Activated T-cell treated with anti-CD3 and anti-CD28 coated beads for 4 hours (primary cell): ENCODE measurements around the gene NR5A1.

Source experiments
- DNase-seq: peaks from one replicate; pipeline ENCODE4 v3.0.0-alpha.2; 2020

The NR5A1 gene

DNA sequence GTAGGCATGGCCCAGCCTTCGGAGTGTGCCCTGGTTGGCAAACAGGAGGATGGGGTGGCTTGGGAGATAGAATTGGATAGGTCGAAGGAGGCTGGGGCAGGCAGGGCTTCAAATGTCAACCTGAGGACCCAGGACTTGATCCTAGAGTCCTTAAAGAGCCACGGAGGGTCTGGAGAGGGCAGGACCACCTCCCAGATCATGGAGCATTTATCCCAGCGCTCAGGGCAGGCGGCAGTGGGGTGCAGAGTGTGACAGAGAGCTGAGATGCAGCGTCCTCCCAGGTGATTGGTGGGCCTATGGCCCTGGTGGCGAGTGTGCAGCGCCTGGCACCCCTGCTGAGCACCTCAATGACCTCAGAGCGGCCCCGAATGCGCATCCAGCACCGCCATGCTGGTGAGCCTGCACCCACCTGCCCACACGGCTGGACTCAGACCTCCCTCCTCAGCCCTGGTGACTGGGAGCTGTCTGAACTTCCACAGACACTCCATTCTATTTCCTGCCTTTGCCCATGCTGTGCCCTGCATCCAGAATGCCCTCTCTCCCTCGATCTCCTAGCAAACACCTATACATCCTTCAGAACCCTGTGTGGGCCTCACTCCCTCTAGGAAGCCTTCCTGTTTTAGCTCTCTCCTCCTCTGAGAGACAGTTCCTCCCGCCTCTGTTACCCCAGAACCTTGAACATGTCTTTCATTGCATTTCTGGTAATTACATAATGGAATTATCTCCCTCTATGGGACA, 50.7 kb downstream of the NR5A1 start:
- DNase-seq: no peak

DNA sequence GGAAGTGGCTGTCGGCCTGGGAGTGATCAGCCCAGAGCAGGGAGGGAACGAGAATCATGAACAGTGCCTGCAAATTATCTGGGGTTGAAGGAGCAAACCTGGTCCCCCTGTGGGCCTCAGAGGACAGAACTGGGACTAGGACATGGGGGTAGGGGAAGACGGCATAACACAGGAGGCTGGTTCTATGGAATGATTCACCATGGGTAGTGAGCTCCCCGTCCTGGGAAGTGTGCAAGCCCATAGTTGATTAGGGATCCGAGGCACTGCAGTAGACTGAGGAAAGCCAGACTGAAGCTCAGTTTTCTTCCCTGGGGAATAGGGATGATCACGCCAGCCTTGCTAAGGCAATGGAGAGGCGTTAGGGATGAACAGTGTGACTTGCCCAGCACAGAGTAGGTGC, 51.4 kb downstream of the NR5A1 start:
- DNase-seq: no peak

DNA sequence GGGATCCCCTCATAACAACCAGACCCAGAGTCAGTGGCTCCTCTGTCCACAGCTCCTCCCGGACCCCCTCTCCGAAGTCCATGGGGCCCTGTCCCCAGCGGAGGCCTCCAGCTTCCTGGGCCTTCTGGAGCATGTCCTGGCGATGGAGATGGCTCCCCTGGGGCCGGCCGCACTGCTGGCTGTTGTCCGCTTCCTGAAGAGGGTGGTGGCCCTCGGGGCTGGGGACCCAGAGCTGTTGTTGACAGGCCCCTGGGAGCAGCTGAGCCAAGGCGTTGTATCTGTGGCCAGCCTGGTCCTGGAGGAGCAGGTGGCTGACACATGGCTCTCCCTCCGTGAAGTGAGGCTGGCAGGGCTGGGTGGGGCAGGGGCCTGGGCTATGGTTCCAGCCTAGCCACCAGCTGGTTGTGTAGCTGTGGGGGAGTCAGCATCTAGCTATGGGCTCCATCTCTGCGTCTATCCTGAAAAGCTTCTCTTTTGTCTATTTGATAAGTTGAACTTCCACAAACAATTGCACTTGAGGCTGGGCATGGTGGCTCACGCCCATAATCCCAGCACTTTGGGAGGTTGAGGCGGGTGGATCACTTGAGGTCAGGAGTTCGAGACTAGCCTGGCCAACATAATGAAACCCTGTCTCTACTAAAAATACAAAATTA, 52.3 kb downstream of the NR5A1 start:
- DNase-seq: no peak

DNA sequence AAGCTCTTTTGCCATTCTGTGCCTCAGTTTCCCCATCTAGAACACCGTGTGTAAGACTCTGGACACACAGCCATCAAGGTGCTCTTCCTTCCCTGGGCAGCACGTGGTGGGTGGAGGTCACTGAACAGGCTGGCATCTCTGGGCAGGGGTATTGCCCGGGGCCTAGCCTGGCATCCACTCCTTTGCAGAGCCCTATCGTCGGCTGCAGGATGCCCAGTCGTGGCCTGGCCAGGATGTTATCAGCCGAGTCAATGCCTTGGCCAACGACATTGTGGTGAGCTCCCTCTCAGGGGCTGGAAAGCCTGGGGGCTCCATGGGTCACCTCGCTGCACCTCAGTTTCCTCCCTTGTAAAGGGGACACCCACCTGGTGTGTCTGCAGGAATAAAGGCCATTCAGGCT, 52.9 kb downstream of the NR5A1 start:
- DNase-seq: no peak

DNA sequence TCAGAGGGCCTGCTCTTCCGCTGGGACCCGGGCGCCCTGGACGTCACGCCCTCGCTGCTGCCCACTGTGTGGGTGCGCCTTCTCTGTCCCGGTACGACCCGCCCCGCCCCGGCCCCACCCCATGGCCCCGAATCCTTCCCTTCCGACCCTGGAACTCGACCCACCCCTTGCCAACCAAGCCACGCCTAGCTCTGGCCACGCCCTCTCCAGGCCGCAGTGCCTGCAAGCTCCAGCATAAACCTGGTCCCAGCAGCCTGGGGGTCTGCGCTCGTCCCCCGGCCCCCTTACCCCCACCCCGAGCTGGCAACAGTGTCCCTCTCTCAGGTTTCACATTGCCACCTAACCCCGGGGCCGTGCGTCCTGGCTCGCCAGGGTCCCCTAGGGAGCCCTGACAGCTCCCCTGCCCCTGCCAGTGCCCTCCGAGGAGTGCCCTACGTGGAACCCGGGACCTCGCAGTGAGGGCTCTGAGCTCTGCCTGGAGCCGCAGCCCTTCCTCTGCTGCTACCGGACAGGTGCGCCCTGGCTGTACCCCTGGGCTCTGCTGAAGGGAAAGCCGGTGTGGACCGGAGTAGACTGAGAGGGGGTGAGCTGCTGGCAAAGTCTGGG, 53.5 kb downstream of the NR5A1 start:
- DNase-seq: no peak

DNA sequence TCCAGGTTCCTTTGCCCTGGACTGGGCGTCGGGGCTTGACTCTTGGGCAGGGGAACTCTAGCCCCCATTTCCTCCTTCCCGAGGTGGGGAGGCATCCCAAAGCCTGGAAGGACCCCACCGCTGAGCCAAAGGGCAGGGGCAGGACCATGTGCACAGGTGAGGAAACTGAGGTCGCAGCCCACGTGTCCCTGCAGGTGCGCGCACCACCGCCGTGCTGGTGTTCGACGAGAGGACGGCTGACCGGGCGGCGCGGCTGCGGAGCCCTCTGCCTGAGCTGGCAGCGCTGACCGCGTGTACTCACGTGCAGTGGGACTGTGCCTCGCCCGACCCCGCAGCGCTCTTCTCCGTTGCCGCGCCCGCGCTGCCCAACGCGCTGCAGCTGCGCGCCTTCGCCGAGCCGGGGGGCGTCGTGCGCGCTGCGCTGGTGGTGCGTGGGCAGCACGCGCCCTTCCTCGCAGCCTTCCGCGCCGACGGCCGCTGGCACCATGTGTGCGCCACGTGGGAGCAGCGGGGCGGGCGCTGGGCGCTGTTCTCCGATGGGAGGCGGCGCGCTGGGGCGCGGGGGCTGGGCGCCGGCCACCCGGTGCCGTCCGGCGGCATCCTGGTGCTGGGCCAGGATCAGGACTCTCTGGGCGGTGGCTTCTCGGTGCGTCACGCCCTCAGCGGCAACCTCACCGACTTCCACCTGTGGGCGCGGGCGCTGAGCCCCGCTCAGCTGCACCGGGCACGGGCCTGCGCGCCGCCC, 54.2 kb downstream of the NR5A1 start:
- no peak for DNase-seq

DNA sequence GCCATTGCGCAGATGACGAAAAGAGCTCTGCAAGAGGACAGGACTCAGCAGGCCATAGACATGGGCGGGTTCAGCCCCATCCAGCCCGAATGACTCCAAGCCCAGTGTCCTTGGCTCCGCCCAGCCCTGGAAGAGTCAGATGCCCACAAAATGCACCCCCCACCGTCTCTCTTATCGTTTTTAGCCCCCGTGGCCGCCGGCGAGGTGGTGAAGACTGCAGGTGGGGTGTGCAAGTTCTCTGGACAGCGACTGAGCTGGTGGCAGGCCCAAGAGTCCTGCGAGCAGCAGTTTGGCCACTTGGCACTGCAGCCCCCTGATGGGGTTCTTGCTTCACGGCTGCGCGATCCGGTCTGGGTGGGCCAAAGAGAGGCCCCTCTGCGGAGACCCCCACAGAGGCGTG, 54.9 kb downstream of the NR5A1 start:
- no peak for DNase-seq

DNA sequence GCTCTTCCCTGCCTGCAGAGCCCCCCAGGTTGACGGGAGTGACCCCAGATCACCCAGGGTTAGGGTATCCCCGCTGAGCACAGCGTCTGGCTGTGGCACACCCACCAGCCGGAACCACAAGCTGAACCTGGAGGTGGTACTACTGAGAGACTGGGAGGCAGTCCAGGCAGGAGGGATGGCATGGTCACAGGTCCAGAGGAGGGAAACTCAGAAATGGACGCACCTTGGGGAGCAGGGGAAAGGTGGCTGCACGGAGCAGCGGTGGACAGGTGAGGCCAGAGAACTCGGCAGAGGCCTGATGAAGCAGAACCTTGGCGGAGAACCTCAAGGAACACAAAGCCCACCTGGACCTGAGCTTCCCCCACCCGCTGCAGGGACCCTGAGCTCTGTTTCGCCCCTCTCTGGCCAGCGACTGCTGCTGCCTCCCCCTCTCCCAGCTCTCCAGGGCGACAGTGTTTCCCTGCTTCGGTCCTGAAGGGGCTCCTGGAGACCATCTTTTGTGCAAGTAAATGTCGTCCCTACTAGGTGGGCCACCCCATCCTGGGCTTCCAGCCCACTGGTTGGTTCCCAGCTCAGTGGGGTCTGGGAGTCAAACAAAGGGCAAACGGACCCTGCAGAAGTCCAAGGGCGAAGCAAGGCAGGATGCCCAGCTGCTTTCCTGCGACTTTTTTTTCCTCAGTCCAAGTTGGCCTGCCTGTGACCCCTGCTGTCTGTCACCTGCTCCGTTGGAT, 56.1 kb downstream of the NR5A1 start:
- DNase-seq: no peak

DNA sequence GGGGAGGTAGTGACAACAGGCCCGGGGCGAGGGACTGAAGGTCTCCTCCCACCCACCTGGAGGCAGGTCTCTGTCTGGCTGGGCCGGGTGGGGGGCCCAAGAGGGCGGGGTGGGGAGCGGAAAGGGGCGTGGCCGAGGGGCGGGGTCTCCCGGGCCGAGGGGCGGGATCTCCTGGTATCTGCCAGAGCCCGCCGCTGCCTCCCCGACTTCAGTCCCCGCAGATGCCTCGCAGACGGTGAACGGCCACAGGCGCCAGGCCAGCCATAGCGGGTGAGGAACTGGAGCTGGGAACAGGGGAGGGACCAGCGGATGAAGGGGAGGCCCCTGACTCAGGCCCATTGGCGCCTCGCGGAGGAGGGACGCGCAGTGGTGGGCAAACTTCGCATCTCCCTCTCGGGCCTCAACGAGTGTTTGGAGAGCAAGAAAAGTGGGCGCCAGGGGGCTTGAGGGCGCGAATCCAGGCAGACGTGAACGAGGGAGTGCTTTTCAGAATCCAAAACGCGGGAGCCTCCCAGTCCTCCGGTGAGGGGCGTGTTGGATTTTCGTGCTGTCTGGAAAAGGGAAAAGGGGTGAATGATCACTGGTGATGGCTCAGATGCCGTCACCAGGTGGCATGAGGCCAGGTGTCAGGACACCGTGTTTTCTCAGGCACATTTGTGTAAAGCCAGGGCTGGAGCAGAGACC, 56.8 kb downstream of the NR5A1 start, which contains the start of gene ADGRD2:
ADGRD2 (plus strand) TSS at position 211 of the 684 bp plus-strand sequence. CDS start 1,216 bp downstream, outside the sequence.
- no peak for DNase-seq

DNA sequence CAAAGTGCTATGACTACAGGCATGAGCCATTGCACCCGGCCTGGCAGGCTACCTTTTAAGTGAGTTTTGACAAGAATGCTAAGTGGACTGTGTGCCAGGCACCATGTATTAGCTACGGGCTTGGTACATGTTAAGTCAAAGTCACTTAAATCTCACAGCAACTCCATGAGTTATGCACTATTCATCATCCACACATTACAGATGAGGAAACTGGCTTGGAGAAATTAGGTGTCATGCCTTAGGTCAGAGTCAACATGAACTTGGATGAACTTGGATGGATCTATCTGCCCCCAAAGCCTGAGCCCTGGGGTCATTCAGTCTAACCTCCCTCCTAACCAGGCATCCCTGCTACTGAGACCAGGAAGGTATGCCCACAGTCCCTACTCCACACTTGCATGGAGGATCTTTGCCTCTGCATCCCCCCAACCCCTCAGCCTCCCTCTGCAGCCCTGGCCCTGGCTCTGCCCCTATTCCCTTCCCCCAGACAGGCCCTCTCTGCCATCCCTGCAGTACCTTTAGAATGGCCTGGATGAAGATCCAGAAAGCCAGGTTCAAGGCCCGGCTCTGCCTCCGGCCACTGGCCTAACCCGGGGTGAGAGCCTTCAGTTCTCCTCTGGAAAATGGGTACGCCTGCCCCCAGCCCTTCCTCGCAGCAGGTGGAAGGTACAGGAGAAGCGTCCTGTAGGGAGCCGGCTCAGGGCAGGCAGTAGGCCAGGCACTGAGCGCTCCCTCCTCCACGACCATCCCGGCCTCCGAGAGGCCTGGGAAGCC, 57.6 kb downstream of the NR5A1 start:
- DNase-seq: no peak

DNA sequence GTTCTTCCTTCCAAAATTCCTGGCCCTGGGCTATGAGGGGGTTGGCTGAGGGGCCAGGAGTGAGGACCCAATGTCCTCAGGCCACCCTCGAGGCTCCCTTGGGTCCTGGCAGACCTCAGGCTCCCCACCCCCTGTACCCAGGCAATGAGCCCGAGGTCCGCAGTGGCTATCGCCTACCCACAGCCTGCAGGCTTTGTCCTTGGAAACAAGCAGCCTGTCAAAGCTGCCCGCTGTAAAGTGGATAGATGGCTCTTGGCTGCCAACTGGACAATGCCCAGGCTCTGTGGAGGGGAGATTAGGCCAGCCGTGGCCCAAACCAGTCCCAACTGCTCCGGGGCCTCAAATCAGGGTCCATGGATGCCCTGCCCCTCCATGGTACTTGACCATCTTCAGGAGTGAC, 59.2 kb downstream of the NR5A1 start:
- no peak for DNase-seq

DNA sequence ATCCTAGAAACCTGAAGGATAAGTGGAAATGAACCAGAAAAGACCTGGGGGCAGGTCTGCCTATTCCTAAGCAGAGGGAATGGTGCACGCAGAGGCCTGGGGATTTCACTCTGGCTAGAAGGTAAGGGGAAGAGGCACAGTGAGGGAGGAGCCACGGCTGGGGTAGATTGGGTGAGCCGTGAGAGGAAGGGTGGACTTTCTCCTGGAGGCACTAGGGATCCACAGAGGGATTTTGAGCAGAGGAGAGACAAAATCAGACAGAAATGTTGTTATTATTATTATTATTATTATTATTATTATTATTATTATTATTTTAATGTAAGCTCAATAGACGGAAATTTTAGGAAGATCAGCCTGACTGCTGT, 59.9 kb downstream of the NR5A1 start:
- no peak for DNase-seq

DNA sequence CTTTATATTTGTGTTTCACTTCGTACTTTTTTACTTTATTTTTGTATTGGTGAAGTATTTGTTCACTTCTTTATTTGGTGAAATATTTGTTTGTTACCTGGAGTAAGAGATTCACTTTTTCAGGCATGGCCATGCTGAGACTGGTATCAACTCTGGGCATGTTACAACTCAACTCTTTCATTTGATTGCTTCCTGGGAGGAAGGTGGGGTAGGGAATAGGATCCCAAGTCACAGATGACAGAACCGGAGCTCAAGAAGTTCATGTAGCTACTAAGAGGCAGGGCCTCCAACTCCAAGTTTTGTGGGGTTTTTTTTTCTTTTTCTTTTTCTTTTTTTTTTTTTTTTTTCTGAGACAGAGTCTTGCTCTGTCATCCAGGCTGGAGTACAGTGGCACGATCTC, 63.0 kb downstream of the NR5A1 start:
- DNase-seq: no peak

DNA sequence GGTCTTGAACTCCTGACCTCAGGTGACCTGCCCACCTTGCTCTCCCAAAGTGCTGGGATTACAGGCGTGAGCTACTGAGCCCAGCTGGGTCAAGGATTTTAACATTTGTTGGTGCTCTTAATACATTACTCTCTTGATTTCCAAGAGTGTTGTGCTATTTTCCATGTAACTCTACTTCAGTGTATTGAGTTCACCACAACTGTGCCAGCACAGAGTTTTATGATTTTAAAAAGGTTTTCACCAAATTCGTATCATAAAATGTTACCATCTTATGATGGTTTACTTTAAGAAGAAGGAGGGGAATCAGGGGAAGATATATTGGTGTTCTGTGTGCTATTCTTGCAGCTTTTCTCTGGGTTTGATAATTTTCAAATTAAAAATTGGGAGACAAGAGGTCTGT, 63.6 kb downstream of the NR5A1 start:
- DNase-seq: no peak

DNA sequence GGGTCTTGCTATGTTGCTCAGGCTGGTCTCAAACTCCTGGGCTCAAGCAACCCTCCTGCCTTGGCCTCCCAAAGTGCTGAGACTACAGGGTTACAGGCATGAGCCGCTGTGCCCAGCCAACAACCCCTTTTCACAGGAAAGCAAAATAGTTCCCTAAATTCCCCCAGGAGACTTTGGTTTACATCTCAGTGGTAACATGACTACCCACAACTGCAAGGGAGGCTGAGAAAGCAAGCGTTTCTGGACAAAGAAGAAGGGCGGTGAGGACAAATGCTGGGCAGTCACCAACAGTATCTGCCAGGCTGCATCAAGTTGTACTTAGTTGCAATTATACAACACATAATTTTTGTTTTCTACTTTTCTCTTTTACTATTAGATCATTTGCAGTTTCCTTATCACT, 64.4 kb downstream of the NR5A1 start:
- DNase-seq: no peak

DNA sequence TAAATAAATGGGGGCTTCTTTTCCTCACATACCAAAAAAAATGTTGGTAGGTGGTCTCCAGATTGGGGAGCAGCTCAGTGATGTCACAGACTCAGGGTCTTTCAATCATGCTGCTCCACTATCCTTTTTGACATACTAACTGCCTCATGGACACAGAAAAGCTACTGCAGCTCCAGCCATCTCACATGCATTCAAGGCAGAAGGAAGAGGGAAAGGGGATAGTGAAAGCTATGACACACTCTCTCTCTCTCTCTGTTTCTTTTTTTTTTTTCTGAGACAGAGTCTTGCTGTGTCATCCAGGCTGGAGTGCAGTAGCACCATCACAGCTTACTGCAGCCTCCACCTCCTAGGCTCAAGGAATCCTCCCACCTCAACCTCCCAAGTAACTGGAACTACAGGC, 64.8 kb downstream of the NR5A1 start:
- DNase-seq: no peak

DNA sequence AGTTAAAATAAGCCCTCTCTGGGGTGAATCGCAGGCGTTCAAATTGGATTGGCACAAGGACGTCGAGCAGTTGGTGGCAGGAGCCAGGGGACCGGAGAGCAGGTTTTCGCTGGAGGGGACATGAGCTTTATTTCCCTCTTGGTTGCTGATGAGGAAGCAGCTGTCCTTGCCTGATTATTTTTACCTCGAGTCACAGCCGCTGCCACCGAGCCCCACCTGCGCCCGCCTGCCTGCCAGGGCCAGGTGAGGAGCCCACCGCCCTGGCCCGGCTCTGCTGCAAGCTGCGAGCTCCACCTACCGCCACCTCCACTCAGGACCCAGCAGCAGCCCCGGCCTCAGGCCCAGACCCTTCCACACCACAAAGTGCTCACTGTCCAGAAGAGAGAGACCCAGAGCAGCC, 65.9 kb downstream of the NR5A1 start:
- no peak for DNase-seq

DNA sequence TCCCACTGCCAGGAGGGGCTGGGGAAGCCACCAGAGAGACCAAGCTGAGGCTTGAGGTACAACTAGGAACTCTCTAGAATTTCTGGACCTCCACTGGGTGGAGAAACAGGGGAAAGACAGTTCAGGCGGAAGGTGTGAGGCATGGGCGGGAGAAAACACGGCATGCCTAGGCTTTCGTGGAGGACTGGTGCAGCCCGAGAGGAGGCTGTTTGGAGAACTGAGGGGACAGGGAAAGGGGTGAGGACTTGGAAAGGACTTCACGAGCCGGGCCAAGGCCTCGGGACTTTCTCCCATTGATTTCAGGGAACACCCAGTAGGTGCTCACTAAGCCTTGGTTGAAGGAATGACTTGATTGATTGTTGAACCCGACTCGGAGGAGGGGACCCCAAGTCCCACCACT, 66.4 kb downstream of the NR5A1 start:
- no peak for DNase-seq

DNA sequence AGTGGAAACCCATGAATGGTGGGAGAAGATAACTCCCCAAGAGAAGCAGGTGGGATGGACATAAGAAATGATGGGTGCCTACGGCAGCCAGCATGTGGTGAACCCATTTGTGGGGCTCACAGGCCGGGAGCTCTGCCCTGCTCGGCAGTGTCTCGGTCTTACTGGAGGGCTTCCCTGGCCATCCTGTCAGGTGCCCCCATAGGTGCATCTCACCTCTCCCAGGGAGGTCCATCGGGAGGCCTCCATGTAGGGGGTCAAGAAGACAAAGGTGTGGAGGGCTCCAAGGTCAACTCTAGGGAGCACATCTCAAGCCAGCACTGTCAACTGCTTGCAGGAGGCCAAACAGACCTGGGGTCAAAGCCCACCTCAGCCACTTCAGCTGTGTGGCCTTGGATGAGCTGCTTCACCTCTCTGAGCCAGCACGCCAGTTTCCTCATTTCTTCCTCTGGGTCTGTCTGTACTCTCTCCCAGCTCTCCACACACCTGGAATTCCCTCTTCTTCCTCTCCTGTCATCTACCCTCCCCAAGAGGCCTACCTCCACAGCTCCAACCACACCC, 67.4 kb downstream of the NR5A1 start:
- no peak for DNase-seq

DNA sequence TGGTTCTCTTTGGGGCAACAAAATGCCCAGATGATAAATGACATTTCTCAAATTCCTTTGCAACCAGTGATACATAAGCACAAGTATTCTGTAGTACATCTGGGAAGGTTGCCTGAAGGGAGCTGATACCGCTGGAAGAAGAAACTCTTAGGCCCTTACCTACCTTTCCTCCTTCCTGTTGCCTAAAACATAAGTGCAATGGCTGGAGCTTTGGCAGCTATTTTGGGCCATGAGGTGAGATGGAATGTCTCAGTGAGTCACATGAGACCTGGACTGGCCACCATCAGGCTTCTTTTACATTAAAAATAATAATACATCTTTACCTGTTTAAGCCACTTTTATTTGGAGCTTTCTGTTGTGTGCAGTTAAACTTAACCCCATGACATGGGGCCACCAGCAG, 68.1 kb downstream of the NR5A1 start:
- no peak for DNase-seq

DNA sequence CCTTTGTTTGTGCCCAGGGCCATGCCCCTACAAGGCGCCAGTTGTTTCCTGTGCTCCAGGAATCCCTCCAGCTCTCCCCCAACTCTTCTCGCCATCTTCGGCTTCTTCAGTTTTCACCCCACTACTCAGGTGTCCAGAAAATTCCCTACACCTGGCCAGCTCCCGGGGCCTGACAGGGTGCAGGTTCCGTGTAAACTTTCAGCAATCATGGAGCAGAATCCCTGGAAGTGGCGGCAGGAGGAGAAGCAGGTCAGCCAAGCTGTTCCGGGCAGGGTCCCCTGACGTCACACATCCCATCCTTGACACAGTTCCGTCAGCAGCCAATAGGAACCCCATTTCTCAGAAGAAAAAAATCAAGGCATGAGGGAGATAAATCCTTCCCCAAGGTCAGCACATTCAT, 69.1 kb downstream of the NR5A1 start:
- DNase-seq: no peak
